GM18511 (cell line): ENCODE measurements around the gene TLX3.
"Not testable (repeated sequence)": the region's sequence is repeated elsewhere in the genome, so short reads cannot be mapped to it uniquely, and the experiment has no call there.

ENCODE experiments used
- ATAC-seq: cut with Tn5 transposase; IDR thresholded peaks from one replicate; pipeline ENCODE4 v1.9.1; 2021; ENCODE audit warnings: mild to moderate bottlenecking, moderate library complexity; ENCODE audit not compliant: unreplicated experiment

The TLX3 gene

DNA sequence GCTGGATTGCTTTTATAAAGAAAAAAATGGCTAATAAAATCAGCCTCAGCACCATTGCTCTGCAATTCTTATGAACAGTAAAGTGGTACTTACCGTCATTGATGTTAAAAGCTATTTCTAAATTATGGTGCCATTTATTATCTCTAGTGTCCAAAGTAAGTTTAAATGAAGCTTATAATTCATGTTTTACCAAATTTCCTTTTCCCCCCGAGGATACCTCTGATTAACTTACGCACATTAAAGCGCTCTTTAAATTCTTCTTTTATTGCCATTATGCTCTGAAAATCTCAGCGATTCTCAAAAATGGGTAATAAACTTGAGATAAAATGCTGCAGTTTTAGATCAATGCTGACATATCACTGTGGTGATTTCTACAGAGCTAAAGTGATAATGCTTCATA is 13.5 kb downstream of the TLX3 start:
- ATAC-seq: no peak

DNA sequence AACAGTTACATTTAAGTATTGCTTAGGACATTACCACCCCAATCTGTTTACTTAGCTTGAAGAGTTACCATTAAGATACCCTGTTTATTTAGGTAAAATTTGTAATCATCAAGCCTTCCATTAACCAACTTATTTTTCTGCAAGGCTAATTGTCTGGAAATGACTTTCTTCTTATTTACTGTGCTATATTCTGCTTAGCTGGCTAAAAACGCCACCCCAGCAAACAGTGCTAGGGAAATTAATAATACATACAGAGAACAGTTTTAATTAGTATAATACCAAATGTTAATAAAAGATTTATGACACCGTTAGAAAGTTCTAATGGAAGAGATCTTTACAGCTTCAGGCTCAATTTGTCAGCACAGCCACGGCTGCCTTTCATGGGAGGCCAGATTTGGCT is 14.0 kb downstream of the TLX3 start:
- no peak for ATAC-seq

DNA sequence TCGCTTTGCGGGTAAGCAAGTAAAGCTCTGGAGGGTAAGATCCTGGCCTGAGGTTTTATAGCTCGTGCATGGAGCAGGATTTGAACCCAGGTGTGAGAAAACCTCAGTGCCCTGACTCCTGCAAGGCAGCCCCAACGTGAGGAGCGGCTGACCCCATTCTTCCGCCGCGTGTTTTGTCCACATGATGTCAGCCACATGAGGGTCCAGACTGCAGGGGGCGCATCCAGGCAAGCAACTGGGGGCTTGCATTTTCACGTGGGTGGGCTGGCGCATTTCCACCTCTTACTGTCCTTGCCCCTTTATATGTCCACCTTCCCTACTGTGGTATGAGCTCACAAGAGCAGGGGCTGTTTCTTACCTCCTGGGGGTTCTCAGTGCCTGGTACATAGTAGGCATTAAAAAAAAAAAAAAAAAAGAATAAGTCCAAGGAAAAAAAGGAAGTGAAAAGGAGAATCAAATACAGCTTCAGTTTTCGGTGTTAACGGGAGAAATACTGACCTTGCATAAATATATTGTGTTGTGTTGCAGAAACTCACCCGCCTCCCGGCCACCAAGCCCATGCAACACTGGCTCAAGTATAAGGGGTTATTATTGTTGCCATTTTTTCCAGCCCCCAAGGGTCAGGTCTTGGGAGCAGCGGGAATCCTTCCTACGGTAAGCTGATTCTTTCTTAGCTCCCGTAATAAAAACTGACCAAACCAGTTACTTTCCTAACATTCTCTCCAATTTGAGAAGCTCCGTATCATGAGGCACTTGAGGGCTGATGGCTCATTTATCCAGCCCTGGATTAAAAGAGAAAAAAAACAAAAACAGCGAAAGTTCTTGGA is 15.0 kb downstream of the TLX3 start:
- no peak for ATAC-seq

DNA sequence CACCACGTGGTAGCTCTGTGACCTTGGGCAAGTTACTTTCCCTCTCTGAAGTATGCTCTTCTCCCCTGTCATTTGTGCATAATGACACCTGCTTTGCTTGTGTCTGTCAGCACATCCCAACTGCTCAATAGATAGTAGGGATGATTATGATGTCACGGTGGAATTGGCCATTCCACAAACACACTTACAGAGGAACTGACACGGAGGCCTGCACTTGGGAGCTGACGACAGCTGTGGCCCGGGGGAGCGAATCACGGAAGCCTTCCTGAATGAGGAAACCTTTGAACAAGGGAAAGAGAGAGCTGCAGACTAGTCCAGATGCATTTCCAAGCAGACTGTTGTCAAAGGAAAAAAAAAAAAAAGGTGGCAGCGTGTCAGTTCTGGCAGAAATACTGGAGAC is 21.0 kb downstream of the TLX3 start:
- no peak for ATAC-seq

DNA sequence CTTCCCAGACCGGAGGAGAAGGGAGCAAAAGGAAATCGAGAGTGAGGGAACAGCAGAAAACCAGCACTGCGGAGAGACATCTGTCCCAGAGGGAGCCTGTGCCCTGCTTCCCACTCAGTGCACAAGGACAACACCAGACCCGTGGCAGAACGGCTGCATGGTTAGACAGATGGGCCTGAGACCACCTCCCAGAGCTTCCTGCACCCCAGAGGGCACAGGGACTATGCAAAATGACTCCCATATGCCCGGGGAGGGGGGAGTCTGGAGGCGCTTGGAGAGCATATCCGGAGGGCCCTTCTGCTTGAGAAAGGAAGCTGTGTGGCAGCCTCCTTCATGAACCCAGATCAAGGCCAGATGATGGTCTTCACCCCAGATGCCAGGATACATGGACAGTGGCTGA is 26.6 kb downstream of the TLX3 start:
- ATAC-seq: no peak

DNA sequence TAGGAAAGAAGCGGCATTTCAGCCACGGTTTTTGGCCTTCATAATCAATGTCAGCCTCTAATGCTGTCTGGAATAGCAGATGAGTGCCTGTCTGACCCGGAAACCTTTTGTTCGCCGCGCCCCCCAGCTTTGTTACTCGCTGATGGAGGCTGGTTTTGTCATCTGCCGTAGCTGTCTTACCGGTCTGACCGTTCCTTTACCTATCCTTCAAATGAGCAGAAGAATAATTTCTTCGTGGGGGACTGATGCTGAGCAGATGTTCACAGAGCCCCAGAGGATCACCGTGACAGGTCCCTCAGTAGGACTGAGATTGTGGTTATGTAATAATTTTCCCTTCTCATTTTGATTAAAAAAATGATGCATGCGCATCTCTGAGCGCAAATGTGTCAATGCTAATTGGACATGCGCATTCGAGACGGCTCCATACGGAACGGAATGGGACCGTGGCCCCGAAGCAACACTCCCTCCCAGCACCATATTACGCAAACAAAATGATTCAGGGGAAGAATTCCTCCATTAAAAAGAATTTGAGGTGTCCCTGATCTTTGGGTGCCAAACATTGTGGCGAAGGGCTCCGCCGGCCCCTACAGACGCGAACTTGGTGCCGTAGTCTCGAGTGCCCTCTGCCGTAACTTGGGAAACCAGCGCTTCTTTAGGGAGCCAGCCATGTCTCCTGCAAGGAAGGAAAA is 27.6 kb downstream of the TLX3 start:
- ATAC-seq: no peak

DNA sequence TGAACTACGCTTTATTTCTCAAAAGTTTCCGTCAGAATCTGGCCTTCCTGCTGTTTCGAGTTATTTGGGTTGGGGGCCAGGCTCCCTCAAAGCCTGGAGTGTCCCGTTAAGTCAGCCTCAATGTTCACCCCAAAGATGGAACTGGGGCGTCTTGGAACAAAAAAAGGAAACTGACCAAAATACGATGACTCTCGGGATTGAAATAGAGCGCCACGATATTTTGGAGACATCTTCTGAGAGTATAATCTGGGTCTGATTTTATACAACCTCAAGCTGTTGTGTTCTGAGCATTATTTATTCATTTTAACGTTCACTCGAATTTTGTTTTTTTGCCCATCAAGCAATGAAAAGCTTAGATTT is 28.1 kb downstream of the TLX3 start:
- ATAC-seq: no peak

DNA sequence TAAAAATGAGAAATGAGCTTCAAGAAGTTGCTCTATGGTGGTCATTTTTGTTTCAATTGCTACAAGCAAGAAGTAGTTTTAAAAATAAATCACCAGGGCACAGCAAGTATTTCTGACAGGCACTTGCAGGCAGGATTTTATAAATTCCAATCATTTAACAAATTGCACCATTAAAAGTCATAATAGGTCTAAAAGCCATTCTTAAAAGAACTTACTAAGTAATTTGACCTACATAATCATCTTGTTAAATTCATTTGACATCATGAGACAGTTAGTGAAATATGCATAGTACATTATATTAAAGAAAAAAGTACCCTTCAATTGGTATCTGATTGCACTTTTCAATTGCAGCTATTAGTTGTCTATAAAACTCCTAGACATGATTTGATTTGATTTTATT is 31.0 kb downstream of the TLX3 start:
- ATAC-seq: no peak

DNA sequence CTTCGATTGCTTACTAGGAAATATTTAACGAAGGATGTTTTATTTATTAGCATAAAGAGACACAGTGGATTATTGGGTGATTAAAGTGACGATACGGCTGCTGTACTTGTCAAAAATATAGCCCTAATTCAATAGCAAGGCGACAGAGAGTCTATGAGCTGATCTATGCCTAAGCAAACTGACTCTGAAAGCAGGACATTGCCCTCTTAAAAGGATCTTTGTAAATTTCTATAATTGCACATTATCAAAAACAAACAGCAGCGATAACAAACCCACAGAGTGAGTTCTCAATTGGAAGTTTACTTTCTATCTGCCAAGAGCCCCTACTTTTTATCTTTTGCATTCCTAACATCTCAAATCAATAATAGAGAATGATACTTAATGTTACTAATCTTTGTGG is 31.4 kb downstream of the TLX3 start:
- no peak for ATAC-seq

DNA sequence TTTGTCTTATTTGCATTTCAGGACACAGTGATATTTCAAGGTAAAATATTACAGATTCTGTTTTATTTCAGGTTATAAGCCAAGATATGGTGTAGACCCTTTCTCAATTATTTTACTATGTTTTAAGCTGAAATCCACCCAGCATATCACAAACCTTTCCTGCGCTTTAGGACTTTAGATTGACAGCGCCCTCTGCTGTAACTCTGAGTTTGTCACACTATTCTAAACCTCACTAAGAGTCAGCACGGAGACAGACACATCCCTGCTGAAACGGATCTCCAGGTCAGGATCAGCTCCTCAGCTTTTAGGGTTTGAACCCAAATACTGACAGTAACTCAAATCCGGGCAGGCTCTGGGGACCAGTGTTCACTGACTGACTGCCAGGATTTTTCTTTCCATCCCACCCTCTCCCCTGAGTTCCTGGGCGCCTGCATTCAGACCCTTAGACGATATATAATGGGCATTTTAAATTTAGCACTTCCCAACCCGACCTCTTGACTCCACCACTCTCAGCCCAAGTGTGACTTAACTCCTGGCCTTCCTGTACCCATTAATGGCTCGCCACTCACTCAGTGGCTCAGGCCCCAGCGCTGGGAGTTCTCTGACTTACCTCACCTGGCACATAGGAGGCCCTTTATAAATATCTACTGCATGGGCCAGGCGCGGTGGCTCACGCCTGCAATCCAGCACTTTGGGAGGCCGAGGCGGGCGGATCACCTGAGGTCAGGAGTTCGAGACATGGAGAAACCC is 33.5 kb downstream of the TLX3 start:
- peak; percentile 79 for ATAC-seq

DNA sequence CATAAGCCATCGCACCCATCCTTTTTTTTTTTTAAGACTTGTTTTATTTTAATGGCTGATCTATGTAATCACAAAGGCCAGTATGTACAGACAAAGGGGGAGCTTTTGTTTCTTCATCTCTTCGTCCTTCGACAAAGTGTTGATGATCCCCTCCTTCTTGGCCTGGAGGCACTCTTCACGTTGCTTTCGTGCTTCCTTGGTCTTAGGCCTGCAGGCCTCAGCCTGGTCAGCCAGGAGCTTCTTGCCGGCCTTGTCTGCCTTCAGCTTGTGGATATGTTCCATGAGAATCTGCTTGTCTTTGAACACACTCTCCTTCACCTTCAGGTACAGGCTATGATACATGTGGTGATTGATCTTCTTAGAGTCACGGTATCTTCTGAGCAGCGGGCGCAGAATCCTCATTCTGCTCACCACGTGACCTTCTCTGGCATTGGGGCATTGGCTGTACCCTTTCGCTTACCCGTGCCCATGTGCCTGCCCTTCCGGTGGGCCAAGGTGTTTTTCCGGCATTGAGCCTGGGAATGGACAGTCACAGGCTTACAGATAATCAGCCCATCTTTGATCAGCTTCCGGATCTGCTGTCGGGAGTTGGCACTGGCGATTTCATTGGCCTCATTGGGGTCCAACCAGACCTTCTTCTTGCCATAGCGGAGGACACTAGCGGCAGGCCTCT is 36.0 kb downstream of the TLX3 start:
- ATAC-seq: no peak

DNA sequence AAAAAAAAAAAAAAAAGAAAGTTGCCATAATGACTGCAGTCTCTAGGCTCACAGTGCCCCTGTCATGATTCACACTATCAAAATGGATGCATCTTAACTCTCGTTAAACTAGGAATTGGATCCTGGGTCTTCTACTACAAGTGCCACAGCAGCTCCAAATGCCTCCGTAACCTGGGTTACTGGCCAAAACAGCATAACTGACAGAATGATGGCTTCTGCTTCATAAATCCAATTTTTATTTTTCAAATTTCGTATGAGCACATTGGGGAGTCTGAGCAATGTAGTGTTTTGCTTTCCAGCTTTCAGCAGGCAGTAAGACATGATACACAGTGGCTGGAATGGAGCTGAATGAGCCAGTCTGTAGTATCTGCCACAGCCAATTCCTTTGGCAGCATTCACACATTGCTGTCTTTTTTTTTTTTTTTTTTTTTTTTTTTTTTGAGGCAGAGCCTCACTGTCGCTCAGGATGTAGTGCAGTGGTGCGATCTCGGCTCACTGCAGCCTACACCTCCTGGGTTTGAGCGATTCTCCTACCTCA is 42.6 kb downstream of the TLX3 start:
- no peak for ATAC-seq

DNA sequence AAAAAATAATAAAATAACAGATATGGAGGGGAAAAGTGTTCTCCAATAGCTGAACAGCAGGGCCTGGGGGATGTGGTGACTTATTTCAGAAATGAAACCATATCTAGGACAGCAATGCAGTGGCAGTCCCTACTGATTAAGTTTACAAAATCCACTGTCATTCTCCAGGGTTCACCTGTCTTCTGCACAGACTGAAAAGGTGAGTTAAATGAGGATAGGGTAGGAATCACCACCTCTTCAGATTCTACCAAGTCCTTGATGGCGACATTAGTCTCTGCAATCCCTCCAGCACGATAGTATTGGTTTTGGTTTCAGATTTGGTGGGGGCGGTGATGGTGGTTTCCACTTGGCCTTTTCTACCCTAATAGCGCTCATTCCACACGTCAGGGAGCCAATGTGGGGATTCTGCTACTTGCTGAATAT is 46.3 kb downstream of the TLX3 start:
- ATAC-seq: peak; percentile 97

DNA sequence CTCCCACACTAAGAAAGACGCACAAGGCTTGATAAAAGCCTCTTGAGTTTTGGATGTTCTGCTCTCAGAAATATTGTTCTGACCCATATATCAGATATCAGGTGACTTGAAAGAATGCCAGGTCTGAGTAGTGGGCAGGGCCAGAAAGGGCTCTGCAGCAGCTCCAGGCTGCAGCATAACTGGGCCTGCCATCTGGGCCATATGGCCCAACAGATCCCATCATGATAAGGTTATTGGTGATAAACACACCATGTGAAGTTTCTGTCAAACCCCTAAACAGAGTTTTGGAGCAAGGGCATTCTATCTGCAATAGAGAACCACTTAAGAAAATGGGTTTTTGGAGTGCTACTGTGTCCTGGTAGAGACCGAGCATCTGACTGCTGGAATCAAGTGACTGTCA is 48.8 kb downstream of the TLX3 start:
- ATAC-seq: no peak

DNA sequence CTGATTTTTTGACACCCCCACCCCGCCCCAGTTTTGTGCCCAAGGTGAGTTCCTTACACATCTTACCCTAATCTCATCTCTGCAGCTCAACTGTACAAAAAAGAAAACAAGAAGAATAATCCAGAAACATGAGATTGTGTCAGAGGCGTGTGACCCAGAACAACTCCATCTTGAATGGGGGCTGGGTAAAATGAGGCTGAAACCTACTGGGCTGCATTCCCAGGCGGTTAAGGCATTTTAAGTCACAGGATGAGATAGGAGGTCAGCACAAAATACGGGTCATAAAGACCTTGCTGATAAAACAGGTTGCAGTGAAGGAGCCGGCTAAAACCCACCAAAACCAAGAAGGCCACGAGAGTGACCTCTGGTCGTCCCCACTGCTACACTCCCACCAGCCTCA is 52.1 kb downstream of the TLX3 start:
- ATAC-seq: not testable (repeated sequence)
